OCI-M2 (cell line): ENCODE data around the gene TMTC1.

Source experiments
- DNase-seq: peaks from one replicate; lab custom pipeline; 2025; ENCODE audit not compliant: unreplicated experiment; lab: John Stamatoyannopoulos, UW

Gene TMTC1

DNA sequence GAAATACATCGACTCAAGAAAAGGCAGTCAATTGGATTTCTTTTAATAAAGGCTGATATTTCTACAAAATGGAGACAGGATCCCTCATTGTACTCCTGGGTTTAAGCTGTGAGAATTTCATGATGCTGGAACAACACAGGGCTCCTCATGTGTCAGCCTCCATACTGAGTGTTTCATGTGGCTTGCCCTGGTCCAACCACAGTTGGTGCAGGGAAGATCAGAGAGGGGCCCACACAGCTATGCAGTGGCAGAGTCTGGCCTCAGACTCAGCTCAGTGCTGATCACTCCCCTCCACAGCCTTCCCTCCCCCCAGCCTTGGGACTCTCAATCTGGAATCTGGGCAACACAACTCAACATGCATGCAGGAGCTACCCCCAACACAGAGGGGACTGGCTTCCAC is 163.7 kb downstream of the TMTC1 start:
- no peak for DNase-seq

GRCh38 chr12:29617407-29617803 is 166.3 kb downstream of the TMTC1 start:
- DNase-seq: no peak

DNA sequence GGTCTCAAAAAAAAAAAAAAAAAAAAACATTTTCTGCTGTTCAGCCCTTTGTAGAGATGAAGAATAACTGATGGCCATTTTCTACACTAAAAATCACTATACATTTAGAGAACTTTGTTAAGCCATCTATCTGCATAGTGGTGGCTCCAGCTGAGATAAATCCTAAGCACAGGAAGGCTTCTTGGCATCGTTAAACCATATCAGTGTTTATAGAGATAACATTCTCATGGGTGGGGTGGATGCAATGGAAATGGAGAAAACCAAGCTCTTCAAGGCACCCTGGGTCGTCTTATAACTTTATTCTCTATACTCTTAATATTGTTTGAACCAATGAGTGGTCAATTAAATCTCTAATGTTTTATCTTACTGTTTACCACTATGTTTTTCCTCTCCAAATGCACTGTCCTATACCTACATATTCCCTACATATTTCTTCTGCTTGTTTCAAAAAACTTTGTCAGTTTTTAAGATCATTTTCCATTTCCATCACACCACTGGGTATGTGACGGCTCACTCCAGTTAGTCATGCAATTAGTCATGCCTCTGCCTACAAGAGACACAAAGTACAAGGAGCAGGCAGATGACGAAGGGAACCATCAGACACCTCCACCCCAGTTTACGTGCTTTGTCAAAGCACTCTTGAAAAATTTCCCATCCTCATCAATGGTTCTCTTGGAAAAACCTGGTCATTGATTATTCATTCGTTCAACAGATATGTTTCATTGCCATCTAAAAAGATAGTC is 166.9 kb downstream of the TMTC1 start:
- no peak for DNase-seq

GRCh38 chr12:29614694-29615325 is 168.9 kb downstream of the TMTC1 start:
- no peak for DNase-seq

DNA sequence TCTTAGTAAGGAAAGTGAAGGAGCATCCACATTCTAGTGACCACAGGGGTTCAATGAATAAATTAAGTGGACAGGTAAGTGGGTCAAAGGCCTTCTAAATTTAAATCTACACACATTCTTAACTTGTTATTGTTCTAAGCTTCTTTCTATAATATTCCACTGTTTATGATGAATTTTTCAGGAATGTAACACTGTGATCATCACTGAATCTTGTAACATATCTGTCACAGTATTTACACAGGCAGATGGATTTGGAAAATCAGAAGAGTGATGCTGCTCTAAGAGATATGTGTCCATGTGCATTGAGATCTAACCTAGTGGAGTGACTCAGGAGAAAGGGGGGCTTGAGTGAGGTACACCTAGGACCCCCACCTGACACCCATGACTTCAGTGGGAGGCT is 170.8 kb downstream of the TMTC1 start:
- no peak for DNase-seq

DNA sequence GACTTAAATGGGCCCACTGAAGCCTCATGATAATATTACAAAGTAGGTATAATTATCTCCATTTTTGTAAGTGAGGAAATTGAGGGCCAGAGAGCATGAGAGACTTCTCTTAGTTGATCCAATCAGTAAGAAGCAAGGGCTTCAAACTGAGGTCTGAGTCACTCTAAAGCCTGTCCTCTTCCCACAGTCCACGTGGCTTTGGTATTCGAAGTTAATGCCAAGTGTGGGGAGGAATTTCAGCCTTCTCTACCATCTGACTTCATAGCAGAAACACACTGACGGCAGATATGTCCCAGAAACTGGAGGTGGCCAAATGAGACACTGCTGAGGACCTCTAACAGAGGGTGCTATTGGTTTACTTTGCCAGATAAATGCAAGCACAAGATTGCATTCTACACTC is 171.8 kb downstream of the TMTC1 start:
- no peak for DNase-seq

GRCh38 chr12:29610473-29611170 is 173.1 kb downstream of the TMTC1 start:
- DNase-seq: no peak

GRCh38 chr12:29609431-29610215 is 174.1 kb downstream of the TMTC1 start:
- DNase-seq: no peak

DNA sequence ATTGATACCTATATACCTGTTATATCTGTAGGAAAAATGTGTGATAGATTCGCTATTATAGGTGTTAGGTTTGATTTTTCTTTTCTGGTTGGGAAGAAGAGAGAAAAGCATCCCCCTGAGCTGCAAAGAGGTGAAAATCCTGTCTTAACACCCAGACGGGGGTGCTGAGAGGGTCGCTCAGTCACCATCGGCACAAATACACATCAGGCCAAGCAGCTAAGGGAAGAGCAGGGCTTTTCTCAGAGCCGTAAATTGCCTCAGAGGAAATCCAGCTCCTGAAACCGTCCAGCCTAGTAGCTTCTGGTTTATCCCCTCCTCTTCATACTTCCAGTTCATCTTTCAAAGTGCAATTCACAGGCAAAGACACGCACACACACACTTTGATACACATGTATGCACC is 175.2 kb downstream of the TMTC1 start:
- no peak for DNase-seq

DNA sequence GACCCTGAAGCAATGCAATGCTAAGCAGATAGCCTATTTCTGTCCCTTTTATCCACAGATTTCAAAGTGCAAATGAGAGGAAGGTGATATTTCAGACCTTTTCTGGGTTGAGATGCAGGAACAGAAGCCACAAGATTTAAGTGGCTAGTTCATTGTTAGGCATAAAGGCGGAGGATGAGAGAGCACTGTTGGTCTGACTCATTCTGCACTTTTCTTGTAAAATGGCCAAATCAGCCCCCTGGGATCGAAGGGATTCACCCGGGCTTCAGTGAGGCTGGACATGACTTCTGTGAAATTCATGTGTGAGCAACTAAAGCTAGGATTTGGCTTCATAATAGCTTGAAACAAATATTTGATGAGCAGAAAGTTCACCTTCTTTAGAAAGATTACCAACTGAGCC is 184.4 kb downstream of the TMTC1 start:
- no peak for DNase-seq

- no peak for DNase-seq
Measured at GRCh38 chr12:29595071-29595755, 188.5 kb downstream of the TMTC1 start.

- DNase-seq: no peak
Measured at GRCh38 chr12:29593001-29593400, 190.7 kb downstream of the TMTC1 start.

DNA sequence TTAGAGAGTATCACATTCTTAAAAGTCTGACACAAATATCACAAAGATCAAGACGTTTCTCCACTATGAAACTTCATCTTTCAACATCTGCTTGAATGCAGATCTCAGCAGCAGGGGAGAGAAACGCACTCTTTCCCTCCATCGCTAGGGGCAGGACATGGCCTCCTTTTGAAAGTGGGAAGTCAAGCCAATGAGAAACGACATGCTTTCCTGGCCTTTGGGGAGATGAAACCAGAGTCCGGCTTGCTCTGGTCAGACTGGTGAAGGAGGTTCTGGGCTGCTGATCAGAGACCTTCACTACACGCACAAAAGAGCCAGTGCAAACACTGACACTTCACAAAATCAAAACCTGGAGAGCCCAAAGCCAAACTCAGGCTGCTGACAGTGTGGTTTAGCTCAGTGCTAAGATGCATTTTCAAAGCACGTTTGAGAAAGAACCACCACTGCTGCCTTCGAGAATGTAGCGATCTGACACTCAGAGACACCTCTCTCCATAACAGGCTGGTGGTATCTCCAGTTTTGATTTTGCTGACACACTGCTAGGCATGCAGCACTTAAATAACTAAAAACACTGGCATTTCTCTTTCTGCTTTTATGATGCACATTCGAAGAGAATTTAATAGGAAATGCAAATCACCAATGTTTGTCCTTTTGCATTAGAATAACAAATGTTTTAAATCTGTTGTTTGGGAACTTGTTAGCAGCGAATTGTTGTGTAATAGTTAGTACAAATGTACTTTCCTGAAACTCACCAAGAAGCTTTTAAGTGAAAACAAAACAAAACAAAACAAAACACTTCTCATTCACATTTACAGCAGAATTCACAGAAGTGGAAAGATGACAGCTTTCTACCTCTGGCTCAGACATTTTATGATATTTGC is 192.4 kb downstream of the TMTC1 start:
- no peak for DNase-seq

DNA sequence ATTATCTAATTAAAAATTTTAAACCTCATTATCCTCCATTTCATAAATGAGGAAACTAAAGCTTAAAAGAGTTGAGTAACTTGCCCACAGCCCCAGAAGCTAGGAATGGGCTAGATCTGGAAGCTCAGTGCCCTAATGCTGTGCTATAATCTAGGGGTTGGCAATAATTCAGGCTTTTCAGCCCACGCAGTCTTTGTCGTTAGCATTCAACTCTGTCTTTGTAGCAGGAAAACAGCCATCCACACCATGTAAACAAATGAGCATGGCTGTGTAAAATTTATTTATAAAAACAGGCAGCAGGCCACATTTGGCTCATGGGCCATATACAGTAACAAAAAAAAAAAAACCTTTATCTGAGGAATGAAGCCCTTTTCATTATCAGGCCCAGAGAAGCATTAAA is 193.9 kb downstream of the TMTC1 start:
- no peak for DNase-seq

DNA sequence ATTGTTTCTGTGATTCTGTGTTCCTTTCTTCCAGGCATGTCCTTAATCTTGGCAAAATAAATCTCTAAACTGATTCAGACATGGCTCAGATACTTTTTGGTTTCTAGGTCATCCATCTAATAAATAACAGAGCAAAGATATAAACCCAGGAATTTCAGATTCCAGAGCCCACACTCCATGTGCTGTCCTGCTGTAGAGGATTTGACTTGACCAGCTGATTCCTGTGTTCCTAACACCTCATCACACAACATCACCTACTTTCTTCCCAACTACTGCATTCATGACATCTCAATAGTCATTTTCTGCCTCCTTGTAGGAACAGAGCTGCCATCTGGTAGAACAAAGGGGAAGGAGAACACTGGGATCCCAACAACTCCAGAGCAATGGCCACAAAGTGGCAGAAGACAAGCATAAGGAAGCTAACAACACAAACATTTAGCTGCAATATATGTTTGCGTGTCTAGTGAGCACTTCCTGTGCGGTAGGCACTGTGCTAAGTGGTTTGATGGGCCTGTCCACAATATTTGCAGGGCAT is 194.4 kb downstream of the TMTC1 start:
- DNase-seq: no peak

GRCh38 chr12:29582677-29583272 is 201.0 kb downstream of the TMTC1 start:
- no peak for DNase-seq

DNA sequence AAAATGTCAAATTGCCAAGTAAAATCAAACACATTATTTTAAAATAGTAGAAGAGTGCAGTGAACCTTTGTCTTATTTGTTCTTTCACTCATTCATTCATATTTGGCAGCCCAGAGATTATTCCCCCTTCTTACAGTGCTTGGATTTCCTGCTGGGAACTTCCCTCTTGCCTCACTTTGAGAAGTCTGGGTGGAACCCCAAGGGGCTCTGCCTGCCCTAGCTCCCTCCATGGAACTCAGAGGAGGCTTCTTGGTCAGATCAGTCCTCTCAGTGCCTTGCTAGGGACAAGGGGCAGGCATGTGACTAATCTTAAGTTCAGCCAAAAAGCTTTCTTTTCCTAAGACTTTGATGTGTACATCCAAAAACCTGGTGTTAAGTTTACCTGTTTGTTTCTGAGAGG is 201.6 kb downstream of the TMTC1 start:
- no peak for DNase-seq

DNA sequence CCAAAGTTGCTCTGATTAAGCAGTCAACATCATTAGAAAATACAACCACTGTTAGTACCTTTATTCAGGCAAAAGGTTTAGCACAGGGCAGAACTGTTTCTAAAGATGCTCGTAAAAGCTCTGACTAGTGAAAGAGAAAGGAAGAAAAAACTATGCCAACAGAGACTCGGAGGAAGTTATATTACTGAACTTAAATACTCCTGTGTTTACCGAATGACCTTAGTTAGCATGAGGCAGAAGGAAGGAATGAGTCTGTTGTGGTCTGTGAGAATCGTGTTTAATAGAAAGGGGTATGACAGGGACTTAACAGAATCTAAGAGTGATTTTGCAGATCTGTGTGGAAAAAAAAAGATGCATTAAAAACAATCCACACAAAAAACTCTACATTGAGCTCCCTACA is 202.1 kb downstream of the TMTC1 start:
- DNase-seq: no peak

DNA sequence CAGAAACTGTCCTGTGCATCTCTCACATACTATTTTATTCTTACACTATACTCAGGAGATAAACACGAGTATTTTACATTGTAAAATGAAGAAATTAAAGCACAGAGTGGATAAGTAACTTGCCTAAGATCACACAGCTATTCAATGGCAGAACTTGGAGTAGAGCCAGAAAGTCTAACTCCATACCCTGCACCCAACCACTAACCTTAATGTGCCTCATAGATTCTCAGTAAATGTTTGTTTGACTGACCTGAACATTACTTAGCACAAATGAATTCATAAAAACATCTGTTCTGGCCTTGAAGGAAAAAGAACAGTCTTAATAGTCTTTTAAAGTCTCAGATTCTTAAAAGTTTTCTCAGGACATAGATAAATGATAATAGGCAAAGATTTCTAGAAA is 202.8 kb downstream of the TMTC1 start:
- no peak for DNase-seq
